Spleen (tissue), 11 donors: Measurements from ENCODE around the gene TNFSF8. TPM values are rescaled to one million over a fixed set of nuclear protein-coding genes. Genes with fewer than 3 reads are reported as not detected.

ENCODE experiments used
- DNase-seq: peaks from one replicate; pipeline ENCODE4 v3.0.0-alpha.2; 2020
- H3K27ac ChIP-seq, 8 donors: fragments of 200-600 bp; sonication (generic) in 7 of 8; 1 replicate in 4 of 8; 2 replicates in 4 of 8; pipeline versions ENCODE4 v1.5.0 to v1.8.0; 2016 to 2021; ENCODE audit warnings: inconsistent platforms in 4 of 8, mild to moderate bottlenecking in 4 of 8, moderate library complexity in 1 of 8
- H3K27me3 ChIP-seq, 7 donors: fragments of 200-600 bp; sonication (generic) in 6 of 7; replicated peaks in 1 of 7; 1 replicate in 4 of 7; 2 replicates in 3 of 7; pipeline versions ENCODE4 v1.5.0 to v1.8.0; 2016 to 2021; ENCODE audit warnings: inconsistent platforms in 3 of 7, mild to moderate bottlenecking in 1 of 7
- H3K36me3 ChIP-seq, 6 donors: fragments of 200-600 bp; sonication (generic) in 5 of 6; 1 replicate in 4 of 6; 2 replicates in 2 of 6; pipeline versions ENCODE4 v1.5.0 to v1.8.0; 2016 to 2021; ENCODE audit warnings: inconsistent platforms in 2 of 6
- H3K4me1 ChIP-seq, 6 donors: fragments of 200-600 bp; sonication (generic) in 5 of 6; 1 replicate in 3 of 6; 2 replicates in 3 of 6; pipeline versions ENCODE4 v1.5.0 to v1.8.0; 2016 to 2021; ENCODE audit warnings: inconsistent platforms in 3 of 6
- H3K4me3 ChIP-seq, 8 donors: fragments of 200-600 bp; sonication (generic) in 7 of 8; 1 replicate in 4 of 8; 2 replicates in 4 of 8; pipeline versions ENCODE4 v1.5.0 to v1.8.0; 2016 to 2021; ENCODE audit warnings: inconsistent platforms in 4 of 8, mild to moderate bottlenecking in 4 of 8, moderate library complexity in 2 of 8
- H3K9me3 ChIP-seq, 8 donors: fragments of 200-600 bp; sonication (generic) in 7 of 8; 1 replicate in 4 of 8; 2 replicates in 4 of 8; pipeline versions ENCODE4 v1.5.0 to v1.8.0; 2016 to 2021; ENCODE audit warnings: inconsistent platforms in 4 of 8
- CTCF ChIP-seq, 11 experiments: fragments of 200-600 bp in 7 of 11; fragments of 450-650 bp in 4 of 11; sonication (generic) in 4 of 11; IDR thresholded peaks in 8 of 11; conservative IDR thresholded peaks in 3 of 11; 1 replicate in 7 of 11; 2 replicates in 4 of 11; pipeline versions ENCODE4 v1.4.0 to v1.8.0; 2016 to 2021; ENCODE audit warnings: antibody characterized with exemption in 11 of 11, inconsistent platforms in 4 of 11, mild to moderate bottlenecking in 1 of 11
- POLR2A ChIP-seq, 3 donors: fragments of 450-650 bp; IDR thresholded peaks; one replicate each; pipeline ENCODE4 v1.5.1; 2017; ENCODE audit warnings: antibody characterized with exemption in 3 of 3, mild to moderate bottlenecking in 1 of 3
- POLR2AphosphoS5 ChIP-seq, 3 donors: sonication (generic); formaldehyde crosslinking; IDR thresholded peaks; one replicate each; pipeline ENCODE4 v1.5.1; 2017; ENCODE audit warnings: antibody characterized with exemption in 3 of 3
- WGBS, 5 donors: extraction: QIAGEN DNeasy Blood & Tissue Kit in 3 of 5; methylation state at CpG; one replicate each; pipeline versions ENCODE4 v1.1.5 to v1.1.7; 2013 to 2018; 5-methylcytosine and 5-hydroxymethylcytosine counted together
- intact Hi-C: fragments of 100-400 bp; cut with DNase I; formaldehyde crosslinking; loops from one replicate; pipeline ENCODE4 v1.15.0; 2023; ENCODE audit warnings: low total_unique reads
- polyA plus RNA-seq, 3 donors: library from polyadenylated mRNA; stranded (reverse); fragments of 200-250 nt; gene quantifications; one replicate each; pipeline ENCODE4 v1.2.1, GENCODE V29; 2013
- total RNA-seq, 7 donors: library from RNA; depleted of rRNA in 3 of 7; stranded (reverse); fragments of >200 nt in 3 of 7; fragmentation: NEBNext Ultra II Directional in 4 of 7; extraction: Animal tissue kit (Norgen Biotek cat#: 25700) in 4 of 7; gene quantifications; one replicate each; pipeline versions ENCODE4 v1.1.0 to v1.2.1, GENCODE V29; 2016 to 2021
- donor health status: healthy with polysubstance abuse.
- donor health status: DM: no; HTN: no; CAD: no; lungs with moderate emphysema.
- donor health status: DM: no; HTN: no; CAD: no.
- donor health status: Bipolar disorder and iron deficiency.
- donor health status: healthy.
- donor health status: DM: no; HTN: no; CAD: no.
- donor health status: DM: yes; HTN: yes; CAD: no.

Gene TNFSF8
- total and polyA plus RNA-seq, 10 donors: 4.8 to 42.7 (median 15.9) TPM

GRCh38 chr9:114925039-114925438, 5.4 kb downstream of the TNFSF8 start:
- H3K9me3 ChIP-seq: no peaks in the 10 kb centered on the region
- WGBS, 5 donors: 53 to 69% (median 56%) methylated on average over 3 of the region's 3 CpGs
- peaks cover 0 to 4% (median 0%) of the 10 kb centered on the region in 7 donors for H3K27me3 ChIP-seq
- TF ChIP-seq POLR2AphosphoS5 (IDR thresholded peaks at IDR 0.05) (no peak), CTCF (IDR thresholded peaks at IDR 0.05 in 8 of 11, conservative IDR thresholded peaks at IDR 0.05 in 3 of 11) (no peak), POLR2A (IDR thresholded peaks at IDR 0.05) (no peak)
- no peak for DNase-seq
- H3K36me3 ChIP-seq: no peaks in the 10 kb centered on the region
- peak overlapping the region in 1 of 8 donors; percentile 18 for H3K27ac ChIP-seq
- intact Hi-C loops: no loop called here
- peaks cover 4 to 85% (median 35%) of the 10 kb centered on the region in 6 donors for H3K4me1 ChIP-seq
- H3K4me3 ChIP-seq: peak overlapping the region in 1 of 8 donors; percentile 25

- Histone ChIP-seq H3K4me1 (peaks cover 4 to 90% (median 38%) of the 10 kb centered on the region in 6 donors), H3K36me3 (no peaks in the 10 kb centered on the region), H3K27ac (no peak overlapping the region), H3K4me3 (peak overlapping the region in 1 of 8 donors; percentile 25), H3K27me3 (peaks cover 0 to 4% (median 0%) of the 10 kb centered on the region in 7 donors), H3K9me3 (no peaks in the 10 kb centered on the region)
- no peak for DNase-seq
- no peak for TF ChIP-seq CTCF (IDR thresholded peaks at IDR 0.05 in 8 of 11, conservative IDR thresholded peaks at IDR 0.05 in 3 of 11)
- intact Hi-C loops: no loop called here
Measured at GRCh38 chr9:114924327-114924726, 6.1 kb downstream of the TNFSF8 start.

GRCh38 chr9:114923918-114924317, 6.5 kb downstream of the TNFSF8 start:
- peaks cover 4 to 91% (median 38%) of the 10 kb centered on the region in 6 donors for H3K4me1 ChIP-seq
- no peak overlapping the region for H3K27ac ChIP-seq
- DNase-seq: no peak
- intact Hi-C loops: no loop called here
- 77 to 92% (median 90%) methylated on average over 3 of the region's 3 CpGs for WGBS, 5 donors
- H3K4me3 ChIP-seq: no peak overlapping the region
- H3K27me3 ChIP-seq: peaks cover 0 to 4% (median 0%) of the 10 kb centered on the region in 7 donors
- H3K9me3 ChIP-seq: no peaks in the 10 kb centered on the region
- H3K36me3 ChIP-seq: no peaks in the 10 kb centered on the region
- no peak for TF ChIP-seq POLR2A (IDR thresholded peaks at IDR 0.05)
- TF ChIP-seq CTCF (IDR thresholded peaks at IDR 0.05 in 8 of 11, conservative IDR thresholded peaks at IDR 0.05 in 3 of 11): no peak
- no peak for TF ChIP-seq POLR2AphosphoS5 (IDR thresholded peaks at IDR 0.05)

GRCh38 chr9:114921171-114921570, 9.2 kb downstream of the TNFSF8 start:
- 78 to 95% (median 85%) methylated on average over 1 of the region's 1 CpG for WGBS, 5 donors
- TF ChIP-seq CTCF (IDR thresholded peaks at IDR 0.05 in 8 of 11, conservative IDR thresholded peaks at IDR 0.05 in 3 of 11) (no peak), POLR2A (IDR thresholded peaks at IDR 0.05) (no peak), POLR2AphosphoS5 (IDR thresholded peaks at IDR 0.05) (no peak)
- intact Hi-C loops: no loop called here
- no peak overlapping the region for H3K27ac ChIP-seq
- H3K4me3 ChIP-seq: no peak overlapping the region
- H3K27me3 ChIP-seq: peaks cover 0 to 2% (median 0%) of the 10 kb centered on the region in 7 donors
- H3K4me1 ChIP-seq: peaks cover 0 to 66% (median 24%) of the 10 kb centered on the region in 6 donors
- DNase-seq: no peak
- H3K36me3 ChIP-seq: peaks cover 0 to 19% (median 4%) of the 10 kb centered on the region in 6 donors
- no peaks in the 10 kb centered on the region for H3K9me3 ChIP-seq
